ENCODE measurements around the gene DCST2. TPM values are rescaled to one million over a fixed set of nuclear protein-coding genes. Genes with fewer than 3 reads are reported as not detected.

Gene DCST2
- total RNA-seq, 1 experiment from 2014 or later: 0.18 TPM

- CTCF ChIA-PET: no interaction called here
- peaks cover 21% of the 10 kb centered on the region for H3K4me1 ChIP-seq (ENCODE audit: insufficient read depth, low read length)
- TF ChIP-seq CTCF (conservative IDR thresholded peaks at IDR 0.05; ENCODE audit: low read depth, low read length): no peak
- TF ChIP-seq EZH2phosphoT487 (IDR thresholded peaks at IDR 0.05; ENCODE audit: borderline replicate concordance, low read length): no peak
- no peak for TF ChIP-seq EZH2 (IDR thresholded peaks at IDR 0.05; ENCODE audit: low read length, unreplicated experiment)
Observed at GRCh38 chr1:155015527-155016230, 17.9 kb downstream of the DCST2 start.

GRCh38 chr1:155014709-155015508, 18.7 kb downstream of the DCST2 start:
- BruUV-seq (replicated peaks): no TSS peak
- Histone ChIP-seq H3K36me3 (ENCODE audit: low read depth, low read length) (peaks cover 34% of the 10 kb centered on the region), H3K9me2 (replicated peaks; ENCODE audit: low read length) (no peaks in the 10 kb centered on the region), H3K4me2 (ENCODE audit: low read length) (no peak overlapping the region), H3K4me1 (ENCODE audit: insufficient read depth, low read length) (peaks cover 21% of the 10 kb centered on the region), H3K27ac (ENCODE audit: low read length) (no peak overlapping the region), H4K20me1 (ENCODE audit: low read length) (no peaks in the 10 kb centered on the region), H3F3A (ENCODE audit: low read length, unreplicated experiment) (no peaks in the 10 kb centered on the region), H3K9ac (ENCODE audit: low read length) (no peak overlapping the region), H2AFZ (ENCODE audit: low read length) (no peak overlapping the region), H3K27me3 (ENCODE audit: low read length) (no peaks in the 10 kb centered on the region), H3K9me3 (ENCODE audit: low read length) (no peaks in the 10 kb centered on the region), H3K79me2 (ENCODE audit: low read length) (peaks cover 33% of the 10 kb centered on the region), H3K4me3 (ENCODE audit: low read length) (no peak overlapping the region)
- ChIA-PET POLR2A (ENCODE audit: unreplicated experiment) (interaction anchor here (0.6 to 0.7 kb wide), 2 partner anchors 120 to 124 kb away, joined by 3 read pairs; no protein-coding TSS in a partner anchor), CTCF (no interaction called here)
- no peak for TF ChIP-seq CTCF (conservative IDR thresholded peaks at IDR 0.05; ENCODE audit: low read depth, low read length)
- TF ChIP-seq EZH2 (IDR thresholded peaks at IDR 0.05; ENCODE audit: low read length, unreplicated experiment): no peak
- no peak for TF ChIP-seq EZH2phosphoT487 (IDR thresholded peaks at IDR 0.05; ENCODE audit: borderline replicate concordance, low read length)
- intact Hi-C loops (cut with micrococcal nuclease): loop anchor here (5.0 kb wide), 1 partner anchor 37 kb away; the partner anchor contains the start of gene ADAM15
- ATAC-seq: no peak
- no peak for DNase-seq

More at GRCh38 chr1:155015527-155016230, 17.9 kb downstream of the DCST2 start:
- no peaks in the 10 kb centered on the region for H4K20me1 ChIP-seq (ENCODE audit: low read length)
- no peak overlapping the region for H3K9ac ChIP-seq (ENCODE audit: low read length)
- H3K27ac ChIP-seq (ENCODE audit: low read length): no peak overlapping the region
- intact Hi-C loops (cut with micrococcal nuclease): loop anchor here (2.0 to 5.0 kb wide), 2 partner anchors 37 to 55 kb away; partner anchors contain the start of genes ADAM15 and PYGO2
- no peak overlapping the region for H2AFZ ChIP-seq (ENCODE audit: low read length)
- POLR2A ChIA-PET (ENCODE audit: unreplicated experiment): interaction anchor here (0.5 to 0.7 kb wide), 3 partner anchors 119 to 1423 kb away, joined by 3 read pairs; no protein-coding TSS in a partner anchor
- DNase-seq (no peak), ATAC-seq (no peak)
- H3K79me2 ChIP-seq (ENCODE audit: low read length): peaks cover 25% of the 10 kb centered on the region
- no peaks in the 10 kb centered on the region for H3F3A ChIP-seq (ENCODE audit: low read length, unreplicated experiment)
- H3K9me2 ChIP-seq (replicated peaks; ENCODE audit: low read length): no peaks in the 10 kb centered on the region
- BruUV-seq (replicated peaks): no TSS peak
- H3K4me2 ChIP-seq (ENCODE audit: low read length): no peak overlapping the region
- no peak overlapping the region for H3K4me3 ChIP-seq (ENCODE audit: low read length)
- no peaks in the 10 kb centered on the region for H3K27me3 ChIP-seq (ENCODE audit: low read length)
- H3K9me3 ChIP-seq (ENCODE audit: low read length): no peaks in the 10 kb centered on the region
- peaks cover 30% of the 10 kb centered on the region for H3K36me3 ChIP-seq (ENCODE audit: low read depth, low read length)

Data from PC-3 (cell line).